ENCODE results near the gene OR51M1.

DNA sequence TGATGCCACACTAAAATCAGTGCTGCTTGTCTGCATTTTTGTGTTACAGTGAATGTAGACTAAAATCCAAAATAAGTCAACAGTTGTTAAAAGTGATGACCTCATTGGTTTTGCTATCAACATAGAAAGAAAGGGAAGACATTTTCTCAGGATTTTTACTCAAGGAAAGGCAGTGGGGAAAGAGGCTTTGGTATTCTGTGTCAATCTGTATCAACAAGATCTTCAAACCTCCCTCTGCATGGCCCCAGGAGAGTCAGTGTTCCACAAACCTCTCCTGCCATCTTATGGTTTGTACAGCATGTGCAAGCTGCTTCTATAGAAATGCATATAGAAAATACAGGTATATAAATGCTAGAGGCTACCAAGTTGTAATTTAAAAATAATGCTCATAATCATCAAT lies 13.8 kb upstream of the OR51M1 start:
- TF ChIP-seq EZH2 (IDR thresholded peaks at IDR 0.05; ENCODE audit: insufficient read depth, poor library complexity, severe bottlenecking) (no peak), EZH2phosphoT487 (IDR thresholded peaks at IDR 0.05; ENCODE audit: insufficient read depth, low read depth) (no peak)
